ENCODE results near the gene CYS1.
"Not testable (repeated sequence)": the region's sequence is repeated elsewhere in the genome, so short reads cannot be mapped to it uniquely, and the experiment has no call there.

CYS1 gene

DNA sequence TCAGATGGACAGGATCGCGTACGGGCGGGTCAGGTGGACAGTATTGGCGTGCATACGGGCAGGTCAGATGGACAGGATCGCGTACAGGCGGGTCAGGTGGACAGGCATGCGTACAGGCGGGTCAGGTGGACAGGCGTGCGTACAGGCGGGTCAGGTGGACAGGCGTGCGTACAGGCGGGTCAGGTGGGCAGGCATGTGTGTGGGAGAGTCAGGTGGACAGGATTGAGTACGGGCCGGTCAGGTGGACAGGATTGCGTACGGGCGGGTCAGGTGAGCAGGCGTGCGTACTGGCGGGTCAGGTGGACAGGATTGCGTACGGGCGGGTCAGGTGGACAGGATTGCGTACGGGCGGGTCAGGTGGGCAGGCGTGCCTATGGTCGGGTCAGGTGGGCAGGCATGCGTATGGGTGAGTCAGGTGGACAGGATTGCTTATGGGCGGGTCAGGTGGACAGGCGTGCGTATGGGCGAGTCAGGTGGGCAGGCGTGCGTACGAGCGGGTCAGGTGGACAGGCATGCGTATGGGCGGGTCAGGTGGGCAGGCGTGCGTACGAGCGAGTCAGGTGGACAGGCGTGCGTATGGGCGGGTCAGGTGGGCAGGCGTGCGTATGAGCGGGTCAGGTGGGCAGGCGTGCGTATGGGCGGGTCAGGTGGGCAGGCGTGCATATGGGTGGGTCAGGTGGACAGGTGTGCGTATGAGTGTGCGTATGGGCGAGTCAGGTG is 68.4 kb downstream of the CYS1 start:
- DNase-seq = not testable (repeated sequence)

GRCh38 chr2:10010861-10011605 is 69.2 kb downstream of the CYS1 start:
- DNase-seq = not testable (repeated sequence)

GRCh38 chr2:10009811-10010781 is 70.1 kb downstream of the CYS1 start:
- DNase-seq = no peak

GRCh38 chr2:10009271-10009810 is 70.9 kb downstream of the CYS1 start:
- no peak for DNase-seq

DNA sequence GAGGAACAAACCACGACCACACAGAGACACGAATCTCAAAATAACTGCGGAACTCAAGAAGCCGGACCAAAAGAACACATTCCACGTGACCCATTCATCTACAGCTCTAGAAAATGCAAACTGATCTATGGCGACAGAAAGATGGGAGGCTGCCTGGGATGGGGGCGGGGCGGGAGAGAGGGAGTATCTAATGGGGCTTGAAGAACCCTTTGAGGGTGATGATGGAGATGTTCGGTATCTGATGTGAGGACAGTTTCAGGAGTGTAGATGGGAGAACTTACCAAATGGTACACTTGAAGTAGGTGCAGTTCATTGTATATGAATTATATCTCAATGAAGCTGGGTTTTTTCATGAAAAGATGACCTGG is 71.4 kb downstream of the CYS1 start:
- DNase-seq = no peak

DNA sequence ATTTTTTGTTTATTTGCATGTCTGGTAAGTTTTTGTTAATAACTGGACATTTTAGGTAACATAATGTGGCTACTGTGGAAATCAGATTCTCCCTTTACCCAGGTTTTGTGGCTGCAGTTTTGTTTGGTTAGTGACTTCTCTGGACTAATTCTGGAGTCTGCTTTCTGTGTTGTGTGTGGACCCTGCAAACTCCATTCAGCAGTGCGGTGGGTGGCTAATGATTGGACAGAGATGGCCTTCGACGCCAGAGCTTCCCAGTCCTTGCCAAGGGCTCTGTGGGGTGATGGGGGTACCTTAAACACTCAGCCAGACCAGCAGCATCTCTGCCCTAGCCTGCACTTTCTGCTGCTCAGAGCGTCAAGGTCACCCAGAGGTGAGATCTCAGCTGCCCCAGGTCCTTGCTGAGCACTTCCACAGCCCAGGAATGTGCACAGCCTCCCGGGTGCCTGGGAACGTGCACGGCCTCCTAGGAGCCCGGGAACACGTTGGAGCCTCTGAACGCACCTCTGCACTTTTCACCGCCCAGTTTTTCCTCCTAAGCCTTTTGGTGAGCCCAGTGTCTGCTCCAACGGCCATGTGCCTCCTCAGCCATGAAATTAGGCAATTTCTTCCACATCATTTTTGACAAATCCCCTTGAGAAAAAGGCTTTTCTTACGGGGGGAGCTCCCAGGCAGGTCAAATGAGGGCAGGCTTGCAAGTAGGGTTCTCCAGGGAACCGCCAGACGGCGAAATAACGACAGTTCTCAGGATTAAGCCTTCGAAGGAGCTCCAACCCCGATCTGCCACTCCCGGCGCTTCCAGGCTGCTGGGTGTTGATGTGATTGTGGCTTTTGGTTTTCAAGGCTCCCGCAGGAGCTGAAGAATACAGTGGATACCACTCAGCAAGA is 72.0 kb downstream of the CYS1 start:
- no peak for DNase-seq

DNA sequence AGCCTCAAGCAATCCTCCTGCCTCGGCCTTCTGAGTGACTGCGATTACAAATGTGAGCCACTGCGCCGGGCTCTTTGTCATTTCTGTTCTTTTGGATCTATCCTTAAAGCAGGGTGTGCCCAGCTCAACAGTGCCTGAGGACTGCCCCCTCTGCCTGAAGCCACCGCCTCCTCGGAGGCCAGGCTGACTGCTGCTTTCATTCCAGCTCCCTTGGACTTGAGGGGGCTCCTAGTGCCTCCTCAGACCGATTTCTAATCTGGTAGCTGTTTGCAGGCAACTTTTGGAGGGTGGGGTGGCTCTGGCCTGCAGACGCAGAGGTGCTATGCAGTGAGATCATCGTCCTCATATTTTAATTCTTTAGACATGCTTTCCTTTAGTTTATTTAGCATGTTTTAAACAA is 72.8 kb downstream of the CYS1 start:
- no peak for DNase-seq

Data from CD4-positive, alpha-beta T cell treated with Interferon gamma for 1 hour (primary cell).